ENCODE data around the gene MBOAT1.
A peak's percentile ranks its signal among the peaks of the same experiment; 100 is the strongest.

The MBOAT1 gene

DNA sequence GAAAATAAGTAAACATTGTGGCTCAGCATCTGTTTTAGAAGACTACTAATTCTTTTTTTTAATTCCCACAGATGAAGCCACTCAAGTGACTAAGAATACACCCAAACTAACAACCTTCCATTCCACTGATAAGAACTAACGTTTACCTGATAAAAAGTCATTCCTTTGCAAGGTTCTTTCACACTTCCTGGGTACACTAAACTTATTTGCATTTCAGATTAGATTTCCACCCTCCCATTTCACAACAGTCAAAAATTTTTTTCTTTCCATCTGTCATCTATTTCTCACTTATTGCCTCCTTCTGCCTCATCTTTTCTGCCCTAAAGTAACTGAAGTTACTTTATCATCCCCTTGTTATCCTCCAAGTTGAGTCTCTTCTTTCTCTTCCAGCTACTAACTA is 20.3 kb downstream of the MBOAT1 start:
- no peak overlapping the region for H3K27ac ChIP-seq (replicated peaks)

GRCh38 chr6:20188630-20189075 is 23.6 kb downstream of the MBOAT1 start:
- Histone ChIP-seq H3K27me3 (ENCODE audit: insufficient read depth, poor library complexity, severe bottlenecking) (no peaks in the 10 kb centered on the region), H3K4me3 (replicated peaks; ENCODE audit: insufficient read depth, low read length) (no peak overlapping the region), H3K27ac (replicated peaks) (peak overlapping the region; percentile 51)
- DNase-seq (ENCODE audit: low read depth in 1 of 2, low spot score in 1 of 2), result peak in 1 of 2 experiments; percentile 69
- no peak for TF ChIP-seq CTCF (IDR thresholded peaks at IDR 0.05; ENCODE audit: insufficient read depth, low read length)
- peak; percentile 70 for TF ChIP-seq POLR2AphosphoS5 (IDR thresholded peaks at IDR 0.05; ENCODE audit: low read depth)

More for the DNA sequence above, 20.3 kb downstream of the MBOAT1 start:
- Histone ChIP-seq H3K4me3 (replicated peaks; ENCODE audit: insufficient read depth, low read length) (no peak overlapping the region), H3K27me3 (ENCODE audit: insufficient read depth, poor library complexity, severe bottlenecking) (no peaks in the 10 kb centered on the region)
- DNase-seq (ENCODE audit: low read depth in 1 of 2, low spot score in 1 of 2), result no peak
- TF ChIP-seq GABPA (IDR thresholded peaks at IDR 0.05; ENCODE audit: low read depth) (no peak), SPI1 (IDR thresholded peaks at IDR 0.05; ENCODE audit: borderline replicate concordance, low read depth) (no peak), REST (IDR thresholded peaks at IDR 0.05; ENCODE audit: insufficient replicate concordance, low read depth) (no peak), POLR2AphosphoS5 (IDR thresholded peaks at IDR 0.05; ENCODE audit: low read depth) (no peak), CTCF (IDR thresholded peaks at IDR 0.05; ENCODE audit: insufficient read depth, low read length) (no peak)

- Histone ChIP-seq H3K4me3 (replicated peaks; ENCODE audit: insufficient read depth, low read length) (no peak overlapping the region), H3K27ac (replicated peaks) (no peak overlapping the region)
Observed at GRCh38 chr6:20186981-20187380, 25.3 kb downstream of the MBOAT1 start.

More at GRCh38 chr6:20186981-20187380, 25.3 kb downstream of the MBOAT1 start:
- H3K27me3 ChIP-seq (ENCODE audit: insufficient read depth, poor library complexity, severe bottlenecking), result no peaks in the 10 kb centered on the region
- TF ChIP-seq POLR2AphosphoS5 (IDR thresholded peaks at IDR 0.05; ENCODE audit: low read depth) (no peak), REST (IDR thresholded peaks at IDR 0.05; ENCODE audit: insufficient replicate concordance, low read depth) (no peak), GABPA (IDR thresholded peaks at IDR 0.05; ENCODE audit: low read depth) (no peak), SPI1 (IDR thresholded peaks at IDR 0.05; ENCODE audit: borderline replicate concordance, low read depth) (no peak)
- DNase-seq (ENCODE audit: low read depth in 1 of 2, low spot score in 1 of 2), result no peak

All from HL-60 (cell line).